HepG2 (cell line): ENCODE data around the gene KISS1R. TPM values are rescaled to one million over a fixed set of nuclear protein-coding genes. Genes with fewer than 3 reads are reported as not detected.

Experiments used
- ATAC-seq: fragments of 200-7000 bp; cut with Tn5 transposase; 3 replicates; pipeline ENCODE4 v1.9.1; 2020; ENCODE audit warnings: mild to moderate bottlenecking, moderate library complexity
- BruUV-seq: library from RNA; stranded (reverse); fragments of 400-500 nt; replicated peaks from 2 replicates; lab custom pipeline; 2021; lab: Mats Ljungman, UMichigan
- CTCF ChIA-PET: fragments of 300-600 bp; formaldehyde crosslinking; extraction: SDS; loops from one replicate; lab custom pipeline; 2021; ENCODE audit warnings: low total read pairs, inconsistent platforms, low intra/inter-chr PET ratio; lab: Yijun Ruan, JAX
- POLR2A ChIA-PET: fragments of 350-600 bp; sonication (Branson Sonifier 250); formaldehyde crosslinking; loops from one replicate; lab custom pipeline; 2020; ENCODE audit warnings: antibody characterized with exemption, inconsistent platforms; lab: Yijun Ruan, JAX
- DNase-seq: peaks from one replicate; pipeline ENCODE4 v3.0.0-alpha.2; 2015; ENCODE audit warnings: low spot score
- FAIRE-seq: peaks from 3 replicates; lab custom pipeline; 2011; peaks lifted over from hg19 to GRCh38; lab: Jason Lieb, UNC
- H2AFZ ChIP-seq: one replicate; pipeline ENCODE4 v1.6.1; 2011; ENCODE audit warnings: low read length, inconsistent platforms
- H3K27ac ChIP-seq: fragments of 300-600 bp; 3 replicates; pipeline ENCODE4 v1.8.0; 2011; ENCODE audit warnings: mixed run types, mild to moderate bottlenecking, mixed read lengths, low read length, inconsistent platforms; ENCODE audit not compliant: insufficient read depth; ENCODE audit errors: extremely low read length
- H3K27me3 ChIP-seq, 2 experiments: fragments of 200-600 bp in 1 of 2; 2 replicates in 1 of 2; 3 replicates in 1 of 2; pipeline versions ENCODE4 v1.6.0 to v1.8.0; 2011; ENCODE audit warnings: low read length in 2 of 2, mild to moderate bottlenecking in 2 of 2, moderate library complexity in 2 of 2, inconsistent platforms in 1 of 2; ENCODE audit not compliant: insufficient read depth in 2 of 2, control insufficient read depth in 1 of 2
- H3K36me3 ChIP-seq, 2 experiments: fragments of 200-600 bp in 1 of 2; replicated peaks in 1 of 2; 2 replicates in 1 of 2; 3 replicates in 1 of 2; pipeline versions ENCODE4 v1.5.1 to v1.8.0; 2011; ENCODE audit warnings: low read length in 2 of 2, inconsistent platforms in 1 of 2; ENCODE audit not compliant: insufficient read depth in 2 of 2, control insufficient read depth in 1 of 2
- H3K4me1 ChIP-seq: 2 replicates; pipeline ENCODE4 v1.5.1; 2012; ENCODE audit warnings: low read length, inconsistent platforms; ENCODE audit not compliant: insufficient read depth
- H3K4me2 ChIP-seq: 2 replicates; pipeline ENCODE4 v1.6.0; 2011; ENCODE audit warnings: low read depth, low read length, inconsistent platforms
- H3K4me3 ChIP-seq, 3 experiments: fragments of 200-600 bp in 1 of 3; sonication (generic), shearing (Covaris generic) in 1 of 3; replicated peaks in 1 of 3; 2 replicates each; pipeline ENCODE4 v1.5.1; 2011 to 2016; ENCODE audit warnings: low read length in 3 of 3, inconsistent platforms in 2 of 3, low read depth in 2 of 3, mild to moderate bottlenecking in 2 of 3, control low read depth in 1 of 3, mixed read lengths in 1 of 3; ENCODE audit not compliant: insufficient read depth in 1 of 3
- H3K79me2 ChIP-seq: one replicate; pipeline ENCODE4 v1.6.1; 2011; ENCODE audit warnings: low read length, inconsistent platforms; ENCODE audit not compliant: insufficient read depth
- H3K9ac ChIP-seq: 2 replicates; pipeline ENCODE4 v1.6.0; 2011; ENCODE audit warnings: mild to moderate bottlenecking, low read depth, low read length, inconsistent platforms; ENCODE audit not compliant: insufficient read depth
- H3K9me3 ChIP-seq: 2 replicates; pipeline ENCODE4 v1.5.1; 2012; ENCODE audit warnings: mild to moderate bottlenecking, low read length
- H4K20me1 ChIP-seq: 2 replicates; pipeline ENCODE4 v1.6.0; 2011; ENCODE audit warnings: inconsistent platforms, mild to moderate bottlenecking, low read length, moderate library complexity; ENCODE audit not compliant: insufficient read depth
- GABPA ChIP-seq, 2 experiments: IDR thresholded peaks; 2 replicates each; pipeline ENCODE4 v1.6.1; 2011 to 2016; ENCODE audit warnings: low read depth in 2 of 2, low read length in 1 of 2, missing biosample characterization in 1 of 2, missing genetic modification characterization in 1 of 2
- HES4 ChIP-seq: sonication (generic); formaldehyde crosslinking; IDR thresholded peaks from 2 replicates; pipeline ENCODE4 v1.9.0; 2021; ENCODE audit warnings: mild to moderate bottlenecking, missing genetic modification reagents, borderline replicate concordance
- NFIB ChIP-seq: sonication (generic); formaldehyde crosslinking; IDR thresholded peaks from 2 replicates; pipeline ENCODE4 v1.9.0; 2021; ENCODE audit warnings: missing genetic modification reagents, mild to moderate bottlenecking, borderline replicate concordance
- NR3C1 ChIP-seq: sonication (generic); formaldehyde crosslinking; IDR thresholded peaks from 2 replicates; pipeline ENCODE4 v1.4.0; 2020; ENCODE audit warnings: missing genetic modification reagents
- SMC3 ChIP-seq: IDR thresholded peaks from 2 replicates; pipeline ENCODE4 v1.6.1; 2011; ENCODE audit warnings: low read length, improper control_type of control experiment
- ZBTB21 ChIP-seq: sonication (generic); formaldehyde crosslinking; IDR thresholded peaks from 2 replicates; pipeline ENCODE4 v1.4.0; 2020; ENCODE audit warnings: missing genetic modification reagents
- ZFX ChIP-seq: sonication (generic); formaldehyde crosslinking; IDR thresholded peaks from 2 replicates; pipeline ENCODE4 v1.4.0; 2020; ENCODE audit warnings: mild to moderate bottlenecking, low read depth, missing genetic modification reagents, moderate library complexity
- ZSCAN29 ChIP-seq: sonication (generic); formaldehyde crosslinking; conservative IDR thresholded peaks from 2 replicates; pipeline ENCODE4 v1.4.0; 2020; ENCODE audit warnings: mild to moderate bottlenecking, missing genetic modification reagents
- WGBS: methylation state at CpG from one replicate; pipeline ENCODE4 v1.1.6; 2017; ENCODE audit warnings: low lambda C conversion rate; 5-methylcytosine and 5-hydroxymethylcytosine counted together
- in situ Hi-C: cut with HindIII; loops from 2 replicates; pipeline ENCODE4 v1.10.0; 2017; ENCODE audit warnings: low pct_unique_long_range_greater_than_20kb; ENCODE audit not compliant: extremely low pct_ligation_motif_present
- intact Hi-C: fragments of 100-400 bp; cut with micrococcal nuclease; formaldehyde crosslinking; loops from one replicate; pipeline ENCODE4 v1.10.0; 2022; ENCODE audit not compliant: unreplicated experiment
- polyA plus RNA-seq, 8 experiments: library from polyadenylated mRNA; depleted of rRNA in 3 of 8; stranded (reverse) in 7 of 8; unstranded in 1 of 8; fragments of >200 nt; fragmentation: Illumina TruSeq in 4 of 8; extraction: Trizol in 4 of 8; gene quantifications; 2 replicates each; pipeline versions ENCODE4 v1.2.1 to v1.2.3, GENCODE V29; 2011 to 2016; ENCODE audit warnings: low read depth in 4 of 8, missing spikeins in 1 of 8, mixed read lengths in 1 of 8; ENCODE audit not compliant: insufficient read depth in 1 of 8
- total RNA-seq, 5 experiments: library from RNA; depleted of rRNA; stranded (reverse); fragments of >200 nt; fragmentation: Illumina TruSeq; extraction: Trizol; gene quantifications; 2 replicates each; pipeline ENCODE4 v1.2.3, GENCODE V29; 2016; ENCODE audit warnings: low read depth in 1 of 5
- TF ChIP-seq, protein P1 (sequence below): sonication (generic); formaldehyde crosslinking; IDR thresholded peaks from 2 replicates; pipeline ENCODE4 v1.8.1; 2023; ENCODE audit warnings: mild to moderate bottlenecking, inconsistent platforms, moderate library complexity, missing genetic modification reagents, borderline replicate concordance

KISS1R gene
- total and polyA plus RNA-seq, 2 of the 13 experiments (the other 11 are each of a cell fraction or from before 2014, with no cell fraction given): 1.1 to 10.2 TPM

DNA sequence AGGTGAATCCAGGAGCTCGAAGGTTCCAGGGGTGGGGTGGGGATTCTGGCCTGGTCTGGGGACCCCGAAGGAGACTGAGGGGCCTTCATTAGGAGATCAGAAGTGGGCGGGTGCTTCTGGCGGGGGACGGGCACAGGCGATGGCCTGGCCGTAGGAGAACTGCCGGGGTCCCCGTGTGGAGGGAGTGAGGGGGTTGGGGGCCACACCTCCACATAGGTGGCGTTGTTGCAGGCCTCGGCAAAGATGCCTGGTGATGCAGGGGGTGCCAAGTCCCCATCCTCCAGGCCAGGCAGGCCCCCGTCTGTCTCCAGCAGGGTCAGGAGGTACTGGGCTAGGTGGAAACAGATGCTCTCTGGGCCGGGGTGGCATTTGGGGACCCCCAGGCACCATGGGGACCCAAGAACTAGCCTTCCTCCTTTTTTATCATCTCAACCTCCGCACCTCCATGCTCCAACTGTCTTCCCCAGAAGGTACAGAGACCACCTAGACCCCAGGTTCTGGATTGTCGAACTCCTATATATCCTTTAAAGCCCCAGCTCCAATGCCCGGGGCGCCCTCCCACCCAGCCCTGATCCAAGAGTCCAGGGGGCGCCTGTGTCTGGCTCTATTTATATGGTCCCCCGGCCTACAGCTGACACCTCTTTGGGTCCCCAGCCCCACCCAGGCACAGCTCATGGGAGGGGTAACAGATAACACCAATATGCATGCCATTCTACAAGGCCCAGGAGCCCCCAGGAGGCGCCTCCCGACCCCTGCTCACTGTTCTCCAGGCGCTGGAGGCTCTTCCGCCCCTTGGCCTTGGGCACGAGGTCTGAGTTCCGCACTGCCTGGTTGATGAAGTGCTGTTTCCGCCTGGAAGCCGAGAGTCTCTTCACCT, 15.7 kb upstream of the KISS1R start:
- CTCF ChIA-PET: no interaction called here
- WGBS: 98% methylated on average over 25 of the region's 27 CpGs
- TF ChIP-seq ZBTB21 (CRISPR knock-in tag): no peak
- no peak for TF ChIP-seq ZFX (CRISPR knock-in tag)
- no peak for TF ChIP-seq GABPA (IDR thresholded peaks at IDR 0.05; ENCODE audit: low read depth, low read length)
- no peak for TF ChIP-seq GABPA (CRISPR knock-in tag; IDR thresholded peaks at IDR 0.05; ENCODE audit: low read depth)
- no peak for TF ChIP-seq HES4 (CRISPR knock-in tag)
- TF ChIP-seq NFIB: no peak
- no peak for TF ChIP-seq NR3C1 (CRISPR knock-in tag)
- no peak for TF ChIP-seq ZSCAN29
- TF ChIP-seq, protein P1, sequence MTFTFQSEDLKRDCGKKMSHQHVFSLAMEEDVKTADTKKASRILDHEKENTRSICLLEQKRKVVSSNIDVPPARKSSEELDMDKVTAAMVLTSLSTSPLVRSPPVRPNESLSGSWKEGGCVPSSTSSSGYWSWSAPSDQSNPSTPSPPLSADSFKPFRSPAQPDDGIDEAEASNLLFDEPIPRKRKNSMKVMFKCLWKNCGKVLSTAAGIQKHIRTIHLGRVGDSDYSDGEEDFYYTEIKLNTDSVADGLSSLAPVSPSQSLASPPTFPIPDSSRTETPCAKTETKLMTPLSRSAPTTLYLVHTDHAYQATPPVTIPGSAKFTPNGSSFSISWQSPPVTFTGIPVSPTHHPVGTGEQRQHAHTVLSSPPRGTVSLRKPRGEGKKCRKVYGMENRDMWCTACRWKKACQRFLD (CRISPR knock-in tag): no peak
- TF ChIP-seq SMC3: no peak
- POLR2A ChIA-PET: no interaction called here
- Histone ChIP-seq H3K4me2 (no peak overlapping the region), H3K4me3 (no peak overlapping the region), H3K79me2 (no peaks in the 10 kb centered on the region), H3K4me1 (no peaks in the 10 kb centered on the region), H4K20me1 (no peaks in the 10 kb centered on the region), H3K9ac (no peak overlapping the region), H3K9me3 (no peaks in the 10 kb centered on the region), H2AFZ (no peak overlapping the region), H3K36me3 (peaks cover 7 to 14% of the 10 kb centered on the region in 2 experiments; a peak in 4 of 5 replicates), H3K27me3 (no peaks in the 10 kb centered on the region), H3K27ac (no peak overlapping the region)
- intact Hi-C loops: no loop called here
- ATAC-seq (no peak), FAIRE-seq (no peak), DNase-seq (no peak)
- in situ Hi-C loops: no loop called here
- no TSS peak for BruUV-seq
